NCI-H128 (cell line): ENCODE measurements around the gene TBC1D3I.
"Not testable (repeated sequence)": the region's sequence is repeated elsewhere in the genome, so short reads cannot be mapped to it uniquely, and the experiment has no call there.

Source experiments
- DNase-seq: peaks from one replicate; lab custom pipeline; 2025; ENCODE audit not compliant: unreplicated experiment; lab: John Stamatoyannopoulos, UW

The TBC1D3I gene

GRCh38 chr17:36207383-36207782, 57.0 kb downstream of the TBC1D3I start:
- DNase-seq = not testable (repeated sequence)

GRCh38 chr17:36206486-36206821, 57.9 kb downstream of the TBC1D3I start:
- not testable (repeated sequence) for DNase-seq

DNA sequence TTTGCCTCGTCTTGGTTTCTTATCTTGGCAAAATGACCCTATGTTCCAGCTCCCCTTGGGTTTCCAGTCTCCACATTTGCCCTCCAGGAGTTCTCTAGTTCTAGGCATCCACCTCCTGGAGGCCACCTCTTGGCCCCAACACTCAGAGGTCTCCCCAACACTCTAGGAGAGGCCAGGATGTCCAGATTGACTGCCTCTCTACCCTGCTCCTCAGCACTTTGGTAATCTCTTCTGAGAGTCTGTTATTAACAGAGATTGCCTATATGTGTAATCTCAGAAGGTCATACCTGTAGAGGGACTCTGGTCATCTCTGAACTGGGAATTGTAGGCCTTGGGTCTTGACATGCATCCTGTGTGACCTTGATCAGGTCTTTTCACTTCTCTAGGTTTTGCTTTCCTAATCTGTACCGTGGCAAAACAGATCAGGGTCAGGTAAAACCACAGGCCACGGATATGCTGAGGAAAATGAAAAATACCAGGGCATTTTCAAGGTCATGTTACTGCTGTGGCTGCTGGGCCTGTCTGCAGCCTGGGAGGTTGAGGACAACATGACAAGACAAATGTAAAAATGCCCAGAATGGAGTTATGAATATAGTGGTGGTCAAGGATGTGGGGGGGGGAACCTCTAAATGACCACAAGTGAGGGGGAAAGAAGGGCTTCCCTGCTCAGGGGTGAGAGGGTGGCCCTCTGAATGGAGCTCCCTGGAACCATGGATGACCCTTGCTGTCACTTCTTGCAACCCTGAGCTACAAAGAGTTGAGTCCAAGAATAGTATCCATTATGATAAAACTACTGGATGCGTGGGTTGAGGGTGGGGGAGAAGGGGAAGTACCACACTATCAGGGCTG, 58.5 kb downstream of the TBC1D3I start:
- DNase-seq = no peak

- no peak for DNase-seq
These were observed 59.5 kb downstream of the TBC1D3I start for GRCh38 chr17:36204724-36205500.
